ENCODE results near the gene FST. TPM values are rescaled to one million over a fixed set of nuclear protein-coding genes. Genes with fewer than 3 reads are reported as not detected.

Gene FST
- total and polyA plus RNA-seq, 2 of the 13 experiments (the other 11 are each of a cell fraction or from before 2014, with no cell fraction given), result 38.6 to 136 TPM

- no peak for TF ChIP-seq SOX13 (IDR thresholded peaks at IDR 0.05)
- TF ChIP-seq SOX13 (CRISPR knock-in tag; conservative IDR thresholded peaks at IDR 0.05 in 1 of 2, IDR thresholded peaks at IDR 0.05 in 1 of 2), result peak in 1 of 2 experiments; percentile 65; a peak in 2 of 4 replicates
- no peak for TF ChIP-seq RBAK (CRISPR knock-in tag; IDR thresholded peaks at IDR 0.05)
- 0 out of 2 replicates have a peak, but pooled peaks have one; percentile 92 for TF ChIP-seq SSRP1 (CRISPR knock-in tag; IDR thresholded peaks at IDR 0.05)
- TF ChIP-seq NBN (conservative IDR thresholded peaks at IDR 0.05), result no peak
- no peak for TF ChIP-seq ZNF569 (CRISPR knock-in tag; IDR thresholded peaks at IDR 0.05; ENCODE audit: borderline replicate concordance)
- TF ChIP-seq ZNF331 (CRISPR knock-in tag; IDR thresholded peaks at IDR 0.05), result 0 out of 2 replicates have a peak, but pooled peaks have one; percentile 23
- no peak for TF ChIP-seq MED8 (CRISPR knock-in tag; IDR thresholded peaks at IDR 0.05; ENCODE audit: insufficient replicate concordance)
- TF ChIP-seq POLR2A (IDR thresholded peaks at IDR 0.05; ENCODE audit: insufficient read depth in 1 of 2, low read depth in 2 of 2, low read length in 2 of 2), result peak; percentile 53 to 54
- TF ChIP-seq CHCHD3 (CRISPR knock-in tag; IDR thresholded peaks at IDR 0.05), result 0 out of 2 replicates have a peak, but pooled peaks have one; percentile 24
- TF ChIP-seq PAF1 (CRISPR knock-in tag; IDR thresholded peaks at IDR 0.05), result peak; percentile 99
- TF ChIP-seq MED1 (CRISPR knock-in tag; IDR thresholded peaks at IDR 0.05), result peak; percentile 46; the same call in 1 of the 2 replicates
- 0 out of 2 replicates have a peak, but pooled peaks have one; percentile 34 for TF ChIP-seq ZNF879 (CRISPR knock-in tag; IDR thresholded peaks at IDR 0.05)
- peak; percentile 26 for TF ChIP-seq AGO2 (optimal IDR thresholded peaks at IDR 0.05; ENCODE audit: low read depth, low read length)
These were observed 7.0 kb downstream of the FST start (continued) for GRCh38 chr5:53487436-53487835.

- intact Hi-C loops (cut with micrococcal nuclease; ENCODE audit: unreplicated experiment), result no loop called here
- peaks cover 40% of the 10 kb centered on the region for H3K4me1 ChIP-seq (ENCODE audit: insufficient read depth, low read length)
- H3K9me3 ChIP-seq (ENCODE audit: low read length), result 0 out of 2 replicates have a peak, but pooled peaks cover 3% of the 10 kb centered on the region
- CTCF ChIA-PET (ENCODE audit: low intra/inter-chr PET ratio, low total read pairs), result no interaction called here
- POLR2A ChIA-PET, result interaction anchor here (1.2 kb wide), 1 partner anchor 11 kb away, joined by 4 read pairs; no protein-coding TSS in a partner anchor
- H2AFZ ChIP-seq (ENCODE audit: low read length), result no peak overlapping the region
- no peak overlapping the region for H3K4me3 ChIP-seq (replicated peaks in 1 of 3; ENCODE audit: insufficient read depth in 1 of 3, low read depth in 2 of 3, low read length in 3 of 3)
- no peak overlapping the region for H3K4me2 ChIP-seq (ENCODE audit: low read depth, low read length)
- peaks cover 9% of the 10 kb centered on the region; the same call in 1 of the 2 replicates for H4K20me1 ChIP-seq (ENCODE audit: insufficient read depth, low read length)
- no peak overlapping the region for H3K27ac ChIP-seq (ENCODE audit: extremely low read length, insufficient read depth, low read length)
- FAIRE-seq, result no peak
- 95% methylated on average over 8 of the region's 8 CpGs for WGBS (ENCODE audit: low lambda C conversion rate)
- in situ Hi-C loops (cut with HindIII; ENCODE audit: extremely low pct_ligation_motif_present, low pct_unique_long_range_greater_than_20kb), result no loop called here
- no TSS peak for BruUV-seq (replicated peaks)
- no peaks in the 10 kb centered on the region for H3K27me3 ChIP-seq (ENCODE audit: control insufficient read depth in 1 of 2, insufficient read depth in 2 of 2, low read length in 2 of 2)
- peaks cover 13 to 24% of the 10 kb centered on the region in 2 experiments for H3K36me3 ChIP-seq (replicated peaks in 1 of 2; ENCODE audit: control insufficient read depth in 1 of 2, insufficient read depth in 2 of 2, low read length in 2 of 2)
- no peak overlapping the region for H3K9ac ChIP-seq (ENCODE audit: insufficient read depth, low read depth, low read length)
- DNase-seq (ENCODE audit: low spot score), result no peak
- ATAC-seq, result peak; percentile 47
- peaks cover 10% of the 10 kb centered on the region for H3K79me2 ChIP-seq (ENCODE audit: insufficient read depth, low read length)
- TF ChIP-seq ATF7-NPFF (CRISPR knock-in tag; IDR thresholded peaks at IDR 0.05; ENCODE audit: low read depth) (no peak), TCF7 (IDR thresholded peaks at IDR 0.05; ENCODE audit: low read depth) (no peak), ZNF609 (CRISPR knock-in tag; IDR thresholded peaks at IDR 0.05; ENCODE audit: borderline replicate concordance) (no peak), STAT6 (CRISPR knock-in tag; IDR thresholded peaks at IDR 0.05; ENCODE audit: borderline replicate concordance) (no peak)
These were observed 7.8 kb downstream of the FST start for GRCh38 chr5:53488195-53488722.

Measured in HepG2 (cell line).